Keratinocyte (primary cell): ENCODE data around the gene SLC7A1. TPM values are rescaled to one million over a fixed set of nuclear protein-coding genes. Genes with fewer than 3 reads are reported as not detected.

Experiments used
- DNase-seq: peaks from one replicate; pipeline ENCODE4 v3.0.0-alpha.2; 2011; ENCODE audit warnings: low read depth, missing footprints, low spot score
- FAIRE-seq: peaks from 2 replicates; lab custom pipeline; 2011; peaks lifted over from hg19 to GRCh38; lab: Jason Lieb, UNC
- H2AFZ ChIP-seq: 2 replicates; pipeline ENCODE4 v1.6.0; 2012; ENCODE audit warnings: low read length, control low read depth, inconsistent platforms; ENCODE audit not compliant: control insufficient read depth
- H3K27ac ChIP-seq: 2 replicates; pipeline ENCODE4 v1.5.1; 2011; ENCODE audit warnings: low read length; ENCODE audit not compliant: control insufficient read depth, insufficient read depth
- H3K27me3 ChIP-seq: 3 replicates; pipeline ENCODE4 v1.6.0; 2011; ENCODE audit warnings: low read length; ENCODE audit not compliant: control insufficient read depth, insufficient read depth; ENCODE audit errors: extremely low read depth
- H3K36me3 ChIP-seq, 2 experiments: 2 replicates in 1 of 2; 3 replicates in 1 of 2; pipeline ENCODE4 v1.5.1; 2011; ENCODE audit warnings: low read length in 2 of 2, mild to moderate bottlenecking in 1 of 2; ENCODE audit not compliant: control insufficient read depth in 2 of 2, insufficient read depth in 2 of 2; ENCODE audit errors: extremely low read depth in 1 of 2
- H3K4me1 ChIP-seq: 3 replicates; pipeline ENCODE4 v1.5.1; 2011; ENCODE audit warnings: low read length; ENCODE audit not compliant: control insufficient read depth, insufficient read depth; ENCODE audit errors: extremely low read depth
- H3K4me2 ChIP-seq: 3 replicates; pipeline ENCODE4 v1.6.0; 2011; ENCODE audit warnings: low read depth, low read length; ENCODE audit not compliant: control insufficient read depth, insufficient read depth; ENCODE audit errors: extremely low read depth
- H3K4me3 ChIP-seq, 3 experiments: fragments of 200-600 bp in 1 of 3; sonication (generic) in 1 of 3; 2 replicates in 2 of 3; 3 replicates in 1 of 3; pipeline ENCODE4 v1.5.1; 2011 to 2016; ENCODE audit warnings: low read length in 3 of 3, mild to moderate bottlenecking in 3 of 3, control low read depth in 2 of 3, inconsistent platforms in 1 of 3, low read depth in 1 of 3, mixed read lengths in 1 of 3, mixed run types in 1 of 3, moderate library complexity in 1 of 3; ENCODE audit not compliant: control insufficient read depth in 2 of 3, insufficient read depth in 2 of 3; ENCODE audit errors: extremely low read depth in 1 of 3
- H3K79me2 ChIP-seq: 2 replicates; pipeline ENCODE4 v1.6.0; 2012; ENCODE audit warnings: low read length; ENCODE audit not compliant: control insufficient read depth, insufficient read depth
- H3K9ac ChIP-seq: 3 replicates; pipeline ENCODE4 v1.6.0; 2011; ENCODE audit warnings: low read length; ENCODE audit not compliant: control insufficient read depth, insufficient read depth; ENCODE audit errors: extremely low read depth
- H3K9me1 ChIP-seq: 3 replicates; pipeline ENCODE4 v1.6.0; 2011; ENCODE audit warnings: low read length; ENCODE audit not compliant: control insufficient read depth, insufficient read depth; ENCODE audit errors: extremely low read depth
- H3K9me3 ChIP-seq: 2 replicates; pipeline ENCODE4 v1.5.1; 2012; ENCODE audit warnings: low read depth, low read length; ENCODE audit not compliant: control insufficient read depth
- H4K20me1 ChIP-seq: 3 replicates; pipeline ENCODE4 v1.6.0; 2011; ENCODE audit warnings: low read length; ENCODE audit not compliant: control insufficient read depth, insufficient read depth; ENCODE audit errors: extremely low read depth
- CTCF ChIP-seq, 3 experiments: IDR thresholded peaks in 1 of 3; conservative IDR thresholded peaks in 1 of 3; optimal IDR thresholded peaks in 1 of 3; 2 replicates in 2 of 3; 3 replicates in 1 of 3; pipeline versions ENCODE3 to v1.5.1; 2011; ENCODE audit warnings: low read length in 3 of 3, mild to moderate bottlenecking in 3 of 3, moderate library complexity in 2 of 3, control low read depth in 1 of 3, inconsistent platforms in 1 of 3; ENCODE audit not compliant: insufficient read depth in 2 of 3; ENCODE audit errors: extremely low read depth in 1 of 3
- EZH2 ChIP-seq: IDR thresholded peaks from one replicate; pipeline ENCODE4 v1.6.1; 2012; ENCODE audit warnings: inconsistent platforms, mild to moderate bottlenecking, low read length, moderate library complexity
- dilution Hi-C: fragments of 300-500 bp; cut with MboI; formaldehyde crosslinking; loops from one replicate; pipeline ENCODE4 v1.7.0; 2020; ENCODE audit warnings: low sequenced_read_pairs; ENCODE audit not compliant: extremely low pct_ligation_motif_present
- polyA plus RNA-seq, 5 experiments: library from polyadenylated mRNA; depleted of rRNA in 3 of 5; stranded (reverse) in 3 of 5; stranded (forward) in 1 of 5; unstranded in 1 of 5; fragments of >200 nt; gene quantifications; 1 replicate in 1 of 5; 2 replicates in 3 of 5; 3 replicates in 1 of 5; pipeline versions ENCODE4 v1.2.1 to v1.2.3, GENCODE V29; 2011 to 2012; ENCODE audit warnings: missing spikeins in 2 of 5, low read depth in 1 of 5, low replicate concordance in 1 of 5

SLC7A1 gene
- polyA plus RNA-seq, 1 donor (not counting 4 experiments of a cell fraction or from before 2014, with no cell fraction given) = 41.5 TPM

- dilution Hi-C loops = no loop called here
- H3K36me3 ChIP-seq = peaks cover 75 to 79% of the 10 kb centered on the region in 2 experiments
- H3K79me2 ChIP-seq = peaks cover 10% of the 10 kb centered on the region
- H3K9ac ChIP-seq = no peak overlapping the region
- no peak overlapping the region for H2AFZ ChIP-seq
- H3K4me2 ChIP-seq = no peak overlapping the region
- peaks cover 8% of the 10 kb centered on the region for H4K20me1 ChIP-seq
- DNase-seq = no peak
- no peak for FAIRE-seq
- no peaks in the 10 kb centered on the region for H3K27me3 ChIP-seq
- no peak overlapping the region for H3K27ac ChIP-seq
- H3K9me3 ChIP-seq = no peaks in the 10 kb centered on the region
- no peaks in the 10 kb centered on the region for H3K9me1 ChIP-seq
- no peak overlapping the region for H3K4me3 ChIP-seq
- no peaks in the 10 kb centered on the region for H3K4me1 ChIP-seq
- TF ChIP-seq EZH2 (no peak), CTCF (optimal IDR thresholded peaks at IDR 0.05 in 1 of 3, IDR thresholded peaks at IDR 0.05 in 1 of 3, conservative IDR thresholded peaks at IDR 0.05 in 1 of 3; ENCODE audit: extremely low read depth in 1 of 3, insufficient read depth in 2 of 3, low read length in 3 of 3) (no peak)
Measured at GRCh38 chr13:29516880-29517279, 78.6 kb downstream of the SLC7A1 start.

- no peak for DNase-seq
- peaks cover 10% of the 10 kb centered on the region for H3K79me2 ChIP-seq
- no peaks in the 10 kb centered on the region for H3K9me1 ChIP-seq
- H3K9me3 ChIP-seq = no peaks in the 10 kb centered on the region
- dilution Hi-C loops = no loop called here
- no peak for FAIRE-seq
- H3K27me3 ChIP-seq = no peaks in the 10 kb centered on the region
- H4K20me1 ChIP-seq = peaks cover 8% of the 10 kb centered on the region
- TF ChIP-seq EZH2 (no peak), CTCF (optimal IDR thresholded peaks at IDR 0.05 in 1 of 3, IDR thresholded peaks at IDR 0.05 in 1 of 3, conservative IDR thresholded peaks at IDR 0.05 in 1 of 3; ENCODE audit: extremely low read depth in 1 of 3, insufficient read depth in 2 of 3, low read length in 3 of 3) (no peak)
- H3K27ac ChIP-seq = no peak overlapping the region
- H3K9ac ChIP-seq = no peak overlapping the region
- H3K4me2 ChIP-seq = no peak overlapping the region
- no peaks in the 10 kb centered on the region for H3K4me1 ChIP-seq
- H2AFZ ChIP-seq = no peak overlapping the region
- H3K36me3 ChIP-seq = peaks cover 75 to 79% of the 10 kb centered on the region in 2 experiments
- no peak overlapping the region for H3K4me3 ChIP-seq
Measured at GRCh38 chr13:29516012-29516411, 79.5 kb downstream of the SLC7A1 start.
